HCT116 (cell line): ENCODE data around the gene ENTREP1. TPM values are rescaled to one million over a fixed set of nuclear protein-coding genes. Genes with fewer than 3 reads are reported as not detected.

Experiments
- ATAC-seq: fragments of 200-7000 bp; cut with Tn5 transposase; 2 replicates; pipeline ENCODE4 v1.9.1; 2020; ENCODE audit warnings: mild to moderate bottlenecking, moderate library complexity
- BruUV-seq: library from RNA; stranded (reverse); fragments of 400-500 nt; replicated peaks from 2 replicates; lab custom pipeline; 2021; lab: Mats Ljungman, UMichigan
- CTCF ChIA-PET: fragments of 300-600 bp; sonication (Branson Sonifier 250); formaldehyde crosslinking; loops from one replicate; lab custom pipeline; 2021; ENCODE audit warnings: antibody characterized with exemption; lab: Charles Lee
- POLR2A ChIA-PET: fragments of 300-600, 350-600 bp; sonication (Branson Sonifier 250); formaldehyde crosslinking; loops from one replicate; lab custom pipeline; 2021; ENCODE audit warnings: antibody characterized with exemption; lab: Charles Lee
- RAD21 ChIA-PET, 2 experiments: fragments of 300-600 bp; sonication (Branson Sonifier 250); formaldehyde crosslinking; loops; one replicate each; lab custom pipeline; 2023; ENCODE audit warnings: low total read pairs in 2 of 2; ENCODE audit not compliant: uncharacterized antibody in 2 of 2, unreplicated experiment in 2 of 2, low non-redundant PET in 1 of 2; lab: Charles Lee
- DNase-seq: peaks from one replicate; pipeline ENCODE4 v3.0.0-alpha.2; 2010; ENCODE audit warnings: low read depth, low spot score
- H2AFZ ChIP-seq: fragments of 200-600 bp; shearing (Covaris generic), sonication (generic); 2 replicates; pipeline ENCODE4 v1.6.1; 2017; ENCODE audit warnings: low read depth, mixed run types, mixed read lengths, antibody characterized with exemption, low read length; ENCODE audit not compliant: poor library complexity, severe bottlenecking
- H3K27ac ChIP-seq: 2 replicates; pipeline ENCODE4 v1.5.1; 2012; ENCODE audit warnings: low read depth, low read length
- H3K27me3 ChIP-seq: fragments of 200-600 bp; sonication (generic); 2 replicates; pipeline ENCODE4 v1.6.1; 2016; ENCODE audit warnings: mixed run types, low read length, mixed read lengths; ENCODE audit not compliant: insufficient read depth
- H3K36me3 ChIP-seq, 2 experiments: fragments of 200-500 bp in 1 of 2; fragments of 200-600 bp in 1 of 2; sonication (Bioruptor generic) in 1 of 2; sonication (generic) in 1 of 2; 2 replicates each; pipeline versions ENCODE4 v1.5.1 to v1.6.1; 2014 to 2016; ENCODE audit warnings: low read length in 2 of 2, inconsistent platforms in 1 of 2, mixed read lengths in 1 of 2, mixed run types in 1 of 2; ENCODE audit not compliant: insufficient read depth in 2 of 2, control insufficient read depth in 1 of 2
- H3K4me1 ChIP-seq, 2 experiments: fragments of 200-600 bp in 1 of 2; sonication (generic) in 1 of 2; 2 replicates each; pipeline versions ENCODE4 v1.5.1 to v1.6.1; 2012 to 2017; ENCODE audit warnings: low read length in 2 of 2, inconsistent platforms in 1 of 2, mild to moderate bottlenecking in 1 of 2, mixed read lengths in 1 of 2, mixed run types in 1 of 2, moderate library complexity in 1 of 2; ENCODE audit not compliant: insufficient read depth in 2 of 2, control insufficient read depth in 1 of 2
- H3K4me2 ChIP-seq: fragments of 200-600 bp; sonication (generic); 2 replicates; pipeline ENCODE4 v1.6.1; 2017; ENCODE audit warnings: mixed run types, low read length, mixed read lengths
- H3K4me3 ChIP-seq, 2 experiments: fragments of 200-600 bp in 1 of 2; sonication (generic) in 1 of 2; replicated peaks in 1 of 2; 2 replicates each; pipeline ENCODE4 v1.5.1; 2011 to 2016; ENCODE audit warnings: low read length in 2 of 2, control low read depth in 1 of 2, low read depth in 1 of 2, mild to moderate bottlenecking in 1 of 2, mixed read lengths in 1 of 2, mixed run types in 1 of 2
- H3K79me2 ChIP-seq: fragments of 200-600 bp; sonication (generic); 2 replicates; pipeline ENCODE4 v1.6.1; 2017; ENCODE audit warnings: mild to moderate bottlenecking, mixed run types, low read length, moderate library complexity, mixed read lengths; ENCODE audit not compliant: insufficient read depth
- H3K9ac ChIP-seq: fragments of 200-600 bp; sonication (generic); 2 replicates; pipeline ENCODE4 v1.6.1; 2016; ENCODE audit warnings: low read length, mixed read lengths
- H3K9me2 ChIP-seq: fragments of 200-600 bp; sonication (generic), shearing (Covaris generic); 2 replicates; pipeline ENCODE4 v1.6.1; 2017; ENCODE audit warnings: mixed run types, mild to moderate bottlenecking, moderate library complexity; ENCODE audit not compliant: insufficient read depth
- H3K9me3 ChIP-seq, 2 experiments: fragments of 200-500 bp in 1 of 2; fragments of 200-600 bp in 1 of 2; sonication (Bioruptor generic) in 1 of 2; sonication (generic) in 1 of 2; 2 replicates each; pipeline ENCODE4 v1.6.1; 2014 to 2017; ENCODE audit warnings: low read length in 2 of 2, mixed read lengths in 2 of 2, inconsistent platforms in 1 of 2, low read depth in 1 of 2, mild to moderate bottlenecking in 1 of 2, mixed run types in 1 of 2, moderate library complexity in 1 of 2; ENCODE audit not compliant: control insufficient read depth in 1 of 2, insufficient read depth in 1 of 2
- H4K20me1 ChIP-seq: fragments of 200-600 bp; sonication (generic), shearing (Covaris generic); 2 replicates; pipeline ENCODE4 v1.6.1; 2017; ENCODE audit warnings: mixed run types, mild to moderate bottlenecking, moderate library complexity; ENCODE audit not compliant: insufficient read depth
- CBX3 ChIP-seq: IDR thresholded peaks from 2 replicates; pipeline ENCODE4 v1.6.1; 2012; ENCODE audit warnings: low read depth
- CEBPB ChIP-seq: IDR thresholded peaks from 2 replicates; pipeline ENCODE4 v1.6.1; 2012; ENCODE audit warnings: low read depth
- ELF1 ChIP-seq: IDR thresholded peaks from 2 replicates; pipeline ENCODE4 v1.6.1; 2012; ENCODE audit warnings: low read depth, borderline replicate concordance
- FOSL1 ChIP-seq: IDR thresholded peaks from 2 replicates; pipeline ENCODE4 v1.6.1; 2012; ENCODE audit warnings: low read depth
- MAX ChIP-seq: IDR thresholded peaks from 2 replicates; pipeline ENCODE4 v1.6.1; 2012
- POLR2AphosphoS5 ChIP-seq: IDR thresholded peaks from 2 replicates; pipeline ENCODE4 v1.6.1; 2011; ENCODE audit warnings: mild to moderate bottlenecking, low read depth, low read length, moderate library complexity
- SP1 ChIP-seq: IDR thresholded peaks from 2 replicates; pipeline ENCODE4 v1.6.1; 2012; ENCODE audit warnings: low read depth
- SRF ChIP-seq: IDR thresholded peaks from 2 replicates; pipeline ENCODE4 v1.6.1; 2012; ENCODE audit warnings: low read depth
- YY1 ChIP-seq: IDR thresholded peaks from 2 replicates; pipeline ENCODE4 v1.6.1; 2011; ENCODE audit warnings: low read length, low read depth, moderate library complexity, mild to moderate bottlenecking; ENCODE audit not compliant: insufficient replicate concordance; ENCODE audit errors: extremely low read depth
- ZFX ChIP-seq: fragments of 450-650 bp; IDR thresholded peaks from 2 replicates; pipeline ENCODE4 v1.6.1; 2017
- ZNF274 ChIP-seq: fragments of 200-500 bp; sonication (Bioruptor generic); IDR thresholded peaks from 2 replicates; pipeline ENCODE4 v1.6.1; 2014; ENCODE audit warnings: mild to moderate bottlenecking, low read depth, low read length, inconsistent platforms
- intact Hi-C: fragments of 100-400 bp; cut with micrococcal nuclease; formaldehyde crosslinking; loops from 2 replicates; pipeline ENCODE4 v1.10.0; 2022
- total RNA-seq: library from RNA; stranded (reverse); gene quantifications from one replicate; pipeline ENCODE4 v1.2.1, GENCODE V29; 2021; ENCODE audit not compliant: unreplicated experiment
- TF ChIP-seq, protein P1 (sequence below): IDR thresholded peaks from 2 replicates; pipeline ENCODE4 v1.6.1; 2012; ENCODE audit warnings: low read depth
- TF ChIP-seq, protein P2 (sequence below): IDR thresholded peaks from 2 replicates; pipeline ENCODE4 v1.6.1; 2012

The ENTREP1 gene
- total RNA-seq, 1 experiment from 2014 or later: 1.1 TPM

GRCh38 chr9:69346596-69347390, 21.8 kb downstream of the ENTREP1 start:
- Histone ChIP-seq H3K9ac (no peak overlapping the region), H3K4me1 (no peaks in the 10 kb centered on the region), H3K27me3 (no peaks in the 10 kb centered on the region), H3K9me2 (no peaks in the 10 kb centered on the region), H3K36me3 (no peaks in the 10 kb centered on the region), H3K4me3 (no peak overlapping the region), H4K20me1 (no peaks in the 10 kb centered on the region), H3K27ac (no peak overlapping the region), H2AFZ (no peak overlapping the region), H3K9me3 (no peaks in the 10 kb centered on the region)
- no TSS peak for BruUV-seq
- DNase-seq: no peak
- ATAC-seq: no peak
- POLR2A ChIA-PET: no interaction called here
- TF ChIP-seq ZNF274 (no peak), FOSL1 (no peak)
- TF ChIP-seq, protein P1, sequence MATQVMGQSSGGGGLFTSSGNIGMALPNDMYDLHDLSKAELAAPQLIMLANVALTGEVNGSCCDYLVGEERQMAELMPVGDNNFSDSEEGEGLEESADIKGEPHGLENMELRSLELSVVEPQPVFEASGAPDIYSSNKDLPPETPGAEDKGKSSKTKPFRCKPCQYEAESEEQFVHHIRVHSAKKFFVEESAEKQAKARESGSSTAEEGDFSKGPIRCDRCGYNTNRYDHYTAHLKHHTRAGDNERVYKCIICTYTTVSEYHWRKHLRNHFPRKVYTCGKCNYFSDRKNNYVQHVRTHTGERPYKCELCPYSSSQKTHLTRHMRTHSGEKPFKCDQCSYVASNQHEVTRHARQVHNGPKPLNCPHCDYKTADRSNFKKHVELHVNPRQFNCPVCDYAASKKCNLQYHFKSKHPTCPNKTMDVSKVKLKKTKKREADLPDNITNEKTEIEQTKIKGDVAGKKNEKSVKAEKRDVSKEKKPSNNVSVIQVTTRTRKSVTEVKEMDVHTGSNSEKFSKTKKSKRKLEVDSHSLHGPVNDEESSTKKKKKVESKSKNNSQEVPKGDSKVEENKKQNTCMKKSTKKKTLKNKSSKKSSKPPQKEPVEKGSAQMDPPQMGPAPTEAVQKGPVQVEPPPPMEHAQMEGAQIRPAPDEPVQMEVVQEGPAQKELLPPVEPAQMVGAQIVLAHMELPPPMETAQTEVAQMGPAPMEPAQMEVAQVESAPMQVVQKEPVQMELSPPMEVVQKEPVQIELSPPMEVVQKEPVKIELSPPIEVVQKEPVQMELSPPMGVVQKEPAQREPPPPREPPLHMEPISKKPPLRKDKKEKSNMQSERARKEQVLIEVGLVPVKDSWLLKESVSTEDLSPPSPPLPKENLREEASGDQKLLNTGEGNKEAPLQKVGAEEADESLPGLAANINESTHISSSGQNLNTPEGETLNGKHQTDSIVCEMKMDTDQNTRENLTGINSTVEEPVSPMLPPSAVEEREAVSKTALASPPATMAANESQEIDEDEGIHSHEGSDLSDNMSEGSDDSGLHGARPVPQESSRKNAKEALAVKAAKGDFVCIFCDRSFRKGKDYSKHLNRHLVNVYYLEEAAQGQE: no peak
- TF ChIP-seq, all 23 proteins: peak for 0
- intact Hi-C loops: loop anchor here (5.0 kb wide), 2 partner anchors 36 to 51 kb away; no protein-coding TSS in a partner anchor
- Histone ChIP-seq H3K4me2 (no peak overlapping the region), H3K79me2 (no peaks in the 10 kb centered on the region)
- ChIA-PET CTCF (no interaction called here), RAD21 (no interaction called here)

DNA sequence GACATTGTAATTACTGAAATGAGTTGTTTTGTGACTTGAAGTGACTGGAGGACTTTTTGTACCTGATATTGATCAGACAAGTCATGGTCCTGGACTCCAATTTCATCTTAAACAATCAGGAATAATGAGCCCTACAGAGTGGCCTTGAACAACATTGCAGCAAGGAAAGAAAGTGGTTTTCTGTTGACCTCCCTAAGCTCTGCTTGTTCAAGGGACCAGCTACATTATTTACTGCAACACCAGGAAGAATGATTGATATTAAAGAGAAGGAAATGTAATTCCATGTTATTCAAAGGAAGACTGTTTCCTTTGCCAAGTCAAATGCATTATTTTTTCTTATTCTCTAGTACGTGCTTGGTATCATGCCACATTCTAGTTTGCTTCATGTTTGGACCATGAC, 22.6 kb downstream of the ENTREP1 start:
- no peak overlapping the region for H3K27ac ChIP-seq
- TF ChIP-seq ZFX (no peak), CEBPB (no peak), ELF1 (no peak), SP1 (no peak), YY1 (no peak), POLR2AphosphoS5 (no peak), MAX (no peak), SRF (no peak), CBX3 (no peak)
- TF ChIP-seq, protein P2, sequence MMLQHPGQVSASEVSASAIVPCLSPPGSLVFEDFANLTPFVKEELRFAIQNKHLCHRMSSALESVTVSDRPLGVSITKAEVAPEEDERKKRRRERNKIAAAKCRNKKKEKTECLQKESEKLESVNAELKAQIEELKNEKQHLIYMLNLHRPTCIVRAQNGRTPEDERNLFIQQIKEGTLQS: no peak
- RAD21 ChIA-PET: no interaction called here
- DNase-seq: no peak
- no peak overlapping the region for H2AFZ ChIP-seq
- H3K79me2 ChIP-seq: no peaks in the 10 kb centered on the region
- POLR2A ChIA-PET: no interaction called here
- no peaks in the 10 kb centered on the region for H4K20me1 ChIP-seq
- H3K9ac ChIP-seq: no peak overlapping the region
- CTCF ChIA-PET: no interaction called here
- H3K4me3 ChIP-seq: no peak overlapping the region
- H3K4me1 ChIP-seq: no peaks in the 10 kb centered on the region
- H3K9me2 ChIP-seq: no peaks in the 10 kb centered on the region
- ATAC-seq: no peak
- no peaks in the 10 kb centered on the region for H3K9me3 ChIP-seq
- no peaks in the 10 kb centered on the region for H3K27me3 ChIP-seq
- intact Hi-C loops: loop anchor here (5.0 kb wide), 2 partner anchors 35 to 50 kb away; no protein-coding TSS in a partner anchor
- H3K4me2 ChIP-seq: no peak overlapping the region
- no TSS peak for BruUV-seq
- H3K36me3 ChIP-seq: no peaks in the 10 kb centered on the region
